Suprapubic skin (tissue), 4 donors: ENCODE data around the gene DSCAML1. TPM values are rescaled to one million over a fixed set of nuclear protein-coding genes. Genes with fewer than 3 reads are reported as not detected.

Source experiments
- DNase-seq, 2 donors: peaks; one replicate each; pipeline ENCODE4 v3.0.0-alpha.2; 2019; ENCODE audit warnings: low spot score in 2 of 2
- H3K27ac ChIP-seq: fragments of 200-600 bp; sonication (generic); one replicate; pipeline ENCODE4 v1.5.1; 2019
- H3K27me3 ChIP-seq: fragments of 200-600 bp; sonication (generic); one replicate; pipeline ENCODE4 v1.5.1; 2019
- H3K36me3 ChIP-seq: fragments of 200-600 bp; sonication (generic); one replicate; pipeline ENCODE4 v1.5.1; 2019
- H3K4me1 ChIP-seq: fragments of 200-600 bp; sonication (generic); one replicate; pipeline ENCODE4 v1.5.1; 2019
- H3K4me3 ChIP-seq: fragments of 200-600 bp; sonication (generic); one replicate; pipeline ENCODE4 v1.5.1; 2019; ENCODE audit warnings: mild to moderate bottlenecking
- H3K9me3 ChIP-seq: fragments of 200-600 bp; sonication (generic); one replicate; pipeline ENCODE4 v1.5.1; 2019
- CTCF ChIP-seq, 2 donors: fragments of 200-600 bp in 1 of 2; fragments of 450-650 bp in 1 of 2; sonication (generic) in 1 of 2; IDR thresholded peaks; one replicate each; pipeline ENCODE4 v1.5.1; 2016 to 2019; ENCODE audit warnings: antibody characterized with exemption in 2 of 2, mild to moderate bottlenecking in 1 of 2, moderate library complexity in 1 of 2
- EP300 ChIP-seq: sonication (generic); formaldehyde crosslinking; IDR thresholded peaks from one replicate; pipeline ENCODE4 v1.6.1; 2017; ENCODE audit warnings: antibody characterized with exemption
- POLR2A ChIP-seq, 2 donors: fragments of 450-650 bp; IDR thresholded peaks; one replicate each; pipeline ENCODE4 v1.6.1; 2017; ENCODE audit warnings: antibody characterized with exemption in 2 of 2, mild to moderate bottlenecking in 2 of 2, moderate library complexity in 2 of 2
- POLR2AphosphoS5 ChIP-seq, 3 donors: sonication (generic); formaldehyde crosslinking; IDR thresholded peaks; one replicate each; pipeline ENCODE4 v1.6.1; 2017; ENCODE audit warnings: antibody characterized with exemption in 3 of 3
- WGBS: methylation state at CpG from one replicate; pipeline ENCODE4 v1.1.5; 2018; 5-methylcytosine and 5-hydroxymethylcytosine counted together
- total RNA-seq, 4 donors: library from RNA; depleted of rRNA; stranded (reverse); fragments of >200 nt; gene quantifications; one replicate each; pipeline ENCODE4 v1.1.0, GENCODE V29; 2016

DSCAML1 gene
- total RNA-seq, 4 donors from 2014 or later = 0.11 to 0.24 (median 0.21) TPM; not detected in 1

- Histone ChIP-seq H3K27me3 (no peaks in the 10 kb centered on the region), H3K4me1 (no peaks in the 10 kb centered on the region), H3K36me3 (no peaks in the 10 kb centered on the region), H3K4me3 (no peak overlapping the region), H3K9me3 (no peaks in the 10 kb centered on the region), H3K27ac (no peak overlapping the region)
- TF ChIP-seq POLR2AphosphoS5 (IDR thresholded peaks at IDR 0.05) = no peak
- no peak for TF ChIP-seq POLR2A (IDR thresholded peaks at IDR 0.05)
- no peak for TF ChIP-seq CTCF (IDR thresholded peaks at IDR 0.05)
- TF ChIP-seq EP300 = no peak
- WGBS = 84% methylated on average over 5 of the region's 5 CpGs
- DNase-seq = no peak
Measured at GRCh38 chr11:117459979-117460300, 337.1 kb downstream of the DSCAML1 start.

GRCh38 chr11:117459123-117459978 is 337.7 kb downstream of the DSCAML1 start:
- Histone ChIP-seq H3K9me3 (peaks cover 2% of the 10 kb centered on the region), H3K36me3 (no peaks in the 10 kb centered on the region), H3K4me3 (no peak overlapping the region), H3K27me3 (no peaks in the 10 kb centered on the region), H3K27ac (no peak overlapping the region), H3K4me1 (no peaks in the 10 kb centered on the region)
- 81% methylated on average over 15 of the region's 16 CpGs for WGBS
- no peak for DNase-seq
- TF ChIP-seq EP300 (no peak), CTCF (IDR thresholded peaks at IDR 0.05) (no peak), POLR2A (IDR thresholded peaks at IDR 0.05) (no peak), POLR2AphosphoS5 (IDR thresholded peaks at IDR 0.05) (no peak)

GRCh38 chr11:117458275-117459122 is 338.5 kb downstream of the DSCAML1 start:
- 80% methylated on average over 9 of the region's 22 CpGs for WGBS
- Histone ChIP-seq H3K4me1 (no peaks in the 10 kb centered on the region), H3K27me3 (no peaks in the 10 kb centered on the region), H3K9me3 (peaks cover 7% of the 10 kb centered on the region), H3K4me3 (no peak overlapping the region), H3K36me3 (no peaks in the 10 kb centered on the region), H3K27ac (no peak overlapping the region)
- peak in 1 of 2 donors; percentile 65 for DNase-seq
- TF ChIP-seq POLR2AphosphoS5 (IDR thresholded peaks at IDR 0.05) (no peak), EP300 (no peak), POLR2A (IDR thresholded peaks at IDR 0.05) (no peak), CTCF (IDR thresholded peaks at IDR 0.05) (no peak)

GRCh38 chr11:117457835-117458234 is 339.2 kb downstream of the DSCAML1 start:
- Histone ChIP-seq H3K4me3 (no peak overlapping the region), H3K36me3 (no peaks in the 10 kb centered on the region), H3K27ac (no peak overlapping the region), H3K4me1 (no peaks in the 10 kb centered on the region), H3K27me3 (no peaks in the 10 kb centered on the region), H3K9me3 (peaks cover 7% of the 10 kb centered on the region)
- TF ChIP-seq POLR2A (IDR thresholded peaks at IDR 0.05) (no peak), EP300 (no peak), POLR2AphosphoS5 (IDR thresholded peaks at IDR 0.05) (no peak), CTCF (IDR thresholded peaks at IDR 0.05) (no peak)
- DNase-seq = no peak
- 66% methylated on average over 9 of the region's 9 CpGs for WGBS
